ENCODE data around the gene TM9SF3. TPM values are rescaled to one million over a fixed set of nuclear protein-coding genes. Genes with fewer than 3 reads are reported as not detected.
A peak's percentile ranks its signal among the peaks of the same experiment; 100 is the strongest.

Gene TM9SF3
- polyA plus RNA-seq, 2 of the 4 experiments (the other 2 are of a cell fraction) = 92.9 to 138 TPM

DNA sequence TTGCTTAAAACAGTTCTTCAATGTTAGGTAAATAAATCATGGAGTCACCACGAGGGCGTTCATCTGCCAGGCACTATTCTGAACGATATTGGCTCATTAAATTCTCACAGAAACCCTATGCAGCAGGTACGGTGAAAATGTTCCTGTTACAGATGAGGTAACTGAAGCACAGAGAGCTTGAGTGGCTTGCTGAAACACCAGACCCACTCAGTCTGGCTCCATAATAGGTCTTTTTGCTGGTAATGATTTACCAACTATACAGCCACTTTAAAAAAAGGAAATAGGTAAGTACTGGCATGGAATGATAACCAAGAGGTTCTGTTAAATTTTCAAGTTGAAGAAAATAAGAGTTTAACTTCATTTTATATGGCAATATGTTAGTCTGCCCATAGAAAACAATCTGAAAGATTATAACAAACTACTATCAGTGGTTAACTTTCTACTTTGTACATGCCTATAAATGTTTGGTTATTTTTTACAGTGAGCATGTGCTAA, 1.3 kb upstream of the TM9SF3 start:
- WGBS (ENCODE audit: missing lambda C conversion rate) = 42% methylated on average over 4 of the region's 4 CpGs
- H3K9me3 ChIP-seq = 0 out of 3 replicates have a peak, but pooled peaks cover 4% of the 10 kb centered on the region
- FAIRE-seq (no peak), ATAC-seq (no peak), DNase-seq (ENCODE audit: low read depth in 1 of 2, low spot score in 1 of 2) (no peak)
- H3K4me1 ChIP-seq = peaks cover 22% of the 10 kb centered on the region
- ChIA-PET CTCF (no interaction called here), POLR2A (interaction anchor here (0.5 to 1.2 kb wide), 3 partner anchors 22 to 570 kb away, joined by 3 to 4 read pairs (median 3); no protein-coding TSS in a partner anchor)
- peak overlapping the region; percentile 73 for H3K4me2 ChIP-seq
- H3K4me3 ChIP-seq = peak overlapping the region; percentile 95
- TF ChIP-seq BHLHE40 (IDR thresholded peaks at IDR 0.05; ENCODE audit: low read depth, low read length) (no peak), POLR2AphosphoS2 (conservative IDR thresholded peaks at IDR 0.05; ENCODE audit: low read length) (no peak), SMC3 (IDR thresholded peaks at IDR 0.05) (no peak)
- TF ChIP-seq, protein P1, sequence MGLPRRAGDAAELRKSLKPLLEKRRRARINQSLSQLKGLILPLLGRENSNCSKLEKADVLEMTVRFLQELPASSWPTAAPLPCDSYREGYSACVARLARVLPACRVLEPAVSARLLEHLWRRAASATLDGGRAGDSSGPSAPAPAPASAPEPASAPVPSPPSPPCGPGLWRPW (IDR thresholded peaks at IDR 0.05) = no peak
- H3K27ac ChIP-seq = peak overlapping the region; percentile 97 to 100

DNA sequence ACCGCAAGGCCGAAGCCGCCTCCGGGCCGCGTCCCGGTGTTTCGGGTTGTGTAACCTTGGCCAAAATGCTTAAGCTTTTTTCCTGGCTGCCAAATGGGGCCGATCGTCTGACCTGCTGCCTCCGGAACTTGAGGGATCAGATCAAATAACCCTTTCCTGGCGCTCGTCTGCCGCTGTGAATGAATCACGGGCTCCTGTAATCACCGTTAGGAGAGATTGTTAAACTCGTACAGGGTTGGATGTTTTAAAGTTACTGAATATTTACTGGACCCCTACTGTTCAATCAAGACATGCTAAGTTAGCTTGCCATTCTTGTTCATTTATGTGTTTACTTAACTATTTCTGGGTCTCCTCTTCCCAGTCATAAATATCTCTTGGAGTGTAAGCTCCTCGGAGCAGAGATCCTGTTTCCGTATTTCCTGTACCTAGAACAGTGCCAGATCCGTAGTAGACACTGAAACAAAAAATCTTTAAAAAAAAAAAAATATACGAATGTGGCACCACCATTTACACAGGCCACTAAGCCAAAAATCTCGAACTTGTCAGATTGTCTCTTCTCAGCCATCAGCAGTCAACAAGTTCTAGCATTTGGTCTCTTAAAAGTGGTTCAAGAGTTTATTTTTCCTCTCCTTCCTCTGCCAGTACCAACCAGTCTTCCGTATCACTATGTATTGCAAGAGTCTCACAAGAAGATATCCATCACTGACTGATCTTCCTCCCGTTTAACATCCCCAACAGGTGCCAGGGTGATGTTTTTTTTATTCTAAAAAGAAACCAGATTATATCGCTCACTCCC, 650 bp upstream of the TM9SF3 start:
- ChIA-PET CTCF (no interaction called here), POLR2A (interaction anchor here (0.5 to 1.2 kb wide), 4 partner anchors 22 to 569 kb away, joined by 3 to 4 read pairs (median 3); partner anchors contain the start of gene TLL2)
- no peak for TF ChIP-seq ZFP36 (IDR thresholded peaks at IDR 0.05; ENCODE audit: borderline replicate concordance, partially characterized antibody)
- TF ChIP-seq ZSCAN20 (CRISPR knock-in tag; IDR thresholded peaks at IDR 0.05) = no peak
- peak; percentile 86; the same call in 1 of the 2 replicates for TF ChIP-seq PHF8 (IDR thresholded peaks at IDR 0.05; ENCODE audit: borderline replicate concordance, low read depth)
- no peak for TF ChIP-seq RARB (CRISPR knock-in tag; IDR thresholded peaks at IDR 0.05)
- TF ChIP-seq JUNB (IDR thresholded peaks at IDR 0.05) = no peak
- TF ChIP-seq CBX8 (IDR thresholded peaks at IDR 0.05) = no peak
- TF ChIP-seq, protein P2, sequence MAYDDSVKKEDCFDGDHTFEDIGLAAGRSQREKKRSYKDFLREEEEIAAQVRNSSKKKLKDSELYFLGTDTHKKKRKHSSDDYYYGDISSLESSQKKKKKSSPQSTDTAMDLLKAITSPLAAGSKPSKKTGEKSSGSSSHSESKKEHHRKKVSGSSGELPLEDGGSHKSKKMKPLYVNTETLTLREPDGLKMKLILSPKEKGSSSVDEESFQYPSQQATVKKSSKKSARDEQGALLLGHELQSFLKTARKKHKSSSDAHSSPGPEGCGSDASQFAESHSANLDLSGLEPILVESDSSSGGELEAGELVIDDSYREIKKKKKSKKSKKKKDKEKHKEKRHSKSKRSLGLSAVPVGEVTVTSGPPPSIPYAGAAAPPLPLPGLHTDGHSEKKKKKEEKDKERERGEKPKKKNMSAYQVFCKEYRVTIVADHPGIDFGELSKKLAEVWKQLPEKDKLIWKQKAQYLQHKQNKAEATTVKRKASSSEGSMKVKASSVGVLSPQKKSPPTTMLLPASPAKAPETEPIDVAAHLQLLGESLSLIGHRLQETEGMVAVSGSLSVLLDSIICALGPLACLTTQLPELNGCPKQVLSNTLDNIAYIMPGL (CRISPR knock-in tag; IDR thresholded peaks at IDR 0.05; ENCODE audit: borderline replicate concordance) = no peak
- TF ChIP-seq HEYL (CRISPR knock-in tag; IDR thresholded peaks at IDR 0.05) = no peak
- TF ChIP-seq CEBPB (IDR thresholded peaks at IDR 0.05) = 0 out of 4 replicates have a peak, but pooled peaks of 1 of the 2 experiments have one; percentile 35
- no peak for TF ChIP-seq ESRRA (IDR thresholded peaks at IDR 0.05; ENCODE audit: borderline replicate concordance, low read length)
- TF ChIP-seq FOSL2 (IDR thresholded peaks at IDR 0.05) = no peak
- TF ChIP-seq FOSL2 (CRISPR knock-in tag; IDR thresholded peaks at IDR 0.05) = no peak
- no peak; the same call in 1 of the 2 replicates for TF ChIP-seq GATA3 (IDR thresholded peaks at IDR 0.05; ENCODE audit: borderline replicate concordance)
- TF ChIP-seq BHLHE40 (IDR thresholded peaks at IDR 0.05; ENCODE audit: low read depth, low read length) = no peak
- TF ChIP-seq POLR2AphosphoS2 (conservative IDR thresholded peaks at IDR 0.05; ENCODE audit: low read length) = no peak
- TF ChIP-seq NFE2L2 (conservative IDR thresholded peaks at IDR 0.05; ENCODE audit: low read length) = no peak
- TF ChIP-seq RFX5 (IDR thresholded peaks at IDR 0.05) = no peak
- H3K9me3 ChIP-seq = 0 out of 3 replicates have a peak, but pooled peaks cover 3% of the 10 kb centered on the region
- 7% methylated on average over 23 of the region's 25 CpGs for WGBS (ENCODE audit: missing lambda C conversion rate)
- peak overlapping the region; percentile 73 for H3K4me2 ChIP-seq
- DNase-seq (ENCODE audit: low read depth in 1 of 2, low spot score in 1 of 2) (peak; percentile 34 to 72), ATAC-seq (peak; percentile 49 to 52), FAIRE-seq (no peak)
- peaks cover 22% of the 10 kb centered on the region for H3K4me1 ChIP-seq
- H3K4me3 ChIP-seq = peak overlapping the region; percentile 95
- peak overlapping the region; percentile 97 to 100 for H3K27ac ChIP-seq

DNA sequence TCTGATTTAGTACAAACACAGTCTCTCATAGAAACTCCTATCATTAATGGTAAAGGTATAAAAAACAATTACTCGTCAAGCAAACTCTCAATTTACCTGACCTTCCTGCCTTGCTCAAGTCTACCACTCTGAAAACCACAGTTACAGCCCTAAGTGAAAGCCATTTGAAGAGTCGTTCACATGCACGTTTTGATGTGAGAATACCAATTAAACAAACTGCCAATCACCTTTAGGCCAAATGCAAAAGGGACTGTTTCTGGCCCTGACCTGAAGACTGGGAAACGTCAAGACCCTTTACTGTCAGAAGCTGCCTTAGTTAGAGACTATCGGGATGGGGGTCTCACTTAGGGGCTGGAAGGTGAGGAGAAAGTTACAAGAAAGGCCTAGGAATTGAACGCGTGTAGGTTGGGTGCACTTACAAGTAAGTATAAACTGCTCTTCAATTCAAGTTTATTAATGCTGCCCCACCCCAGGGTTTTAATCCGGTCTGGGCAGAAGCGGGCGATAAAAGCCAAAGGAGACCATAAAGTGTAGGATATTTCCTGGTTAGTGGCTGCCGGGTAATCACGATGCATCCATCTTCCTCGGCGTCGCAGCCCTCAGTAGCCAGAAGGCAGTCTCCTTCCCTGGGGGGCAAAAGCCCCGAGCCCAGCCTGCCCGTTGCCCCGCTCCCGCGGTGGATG, 935 bp downstream of the TM9SF3 start:
- Histone ChIP-seq H3K27ac (peak overlapping the region; percentile 97 to 100), H3K4me2 (peak overlapping the region; percentile 99), H3K4me3 (peak overlapping the region; percentile 95), H3K4me1 (peaks cover 26% of the 10 kb centered on the region), H3K9me3 (no peaks in the 10 kb centered on the region)
- TF ChIP-seq JUN (IDR thresholded peaks at IDR 0.05) (no peak), CBX2 (IDR thresholded peaks at IDR 0.05; ENCODE audit: borderline replicate concordance, low read depth) (no peak), GATA3 (IDR thresholded peaks at IDR 0.05; ENCODE audit: borderline replicate concordance) (no peak), JUNB (IDR thresholded peaks at IDR 0.05) (no peak)
- ATAC-seq = peak; percentile 51 to 70
- FAIRE-seq = no peak
- POLR2A ChIA-PET = no interaction called here
- CTCF ChIA-PET = interaction anchor here (1.2 kb wide), 1 partner anchor 158 kb away, joined by 3 read pairs; no protein-coding TSS in a partner anchor
- no peak for DNase-seq (ENCODE audit: low read depth in 1 of 2, low spot score in 1 of 2)
- under 1% methylated on average over 11 of the region's 20 CpGs for WGBS (ENCODE audit: missing lambda C conversion rate)
